SK-N-MC (cell line): ENCODE data around the gene KIF4A.
"Not testable (repeated sequence)": the region's sequence is repeated elsewhere in the genome, so short reads cannot be mapped to it uniquely, and the experiment has no call there.

ENCODE experiments used
- DNase-seq: peaks from one replicate; pipeline ENCODE4 v3.0.0-alpha.2; 2011; ENCODE audit warnings: low read depth, low spot score
- H3K27ac ChIP-seq: fragments of 200-600 bp; sonication (generic); 2 replicates; pipeline ENCODE4 v1.5.1; 2016; ENCODE audit warnings: mixed run types
- H3K36me3 ChIP-seq: fragments of 200-600 bp; sonication (generic); 2 replicates; pipeline ENCODE4 v1.6.1; 2017; ENCODE audit warnings: antibody characterized with exemption, low read length, mixed read lengths; ENCODE audit not compliant: insufficient read depth
- H3K4me3 ChIP-seq: fragments of 200-600 bp; sonication (generic); 2 replicates; pipeline ENCODE4 v1.5.1; 2016
- H3K9ac ChIP-seq: fragments of 200-600 bp; sonication (generic); 2 replicates; pipeline ENCODE4 v1.8.0; 2017; ENCODE audit warnings: mixed run types, mixed read lengths; ENCODE audit not compliant: insufficient read length
- H3K9me3 ChIP-seq: fragments of 200-600 bp; sonication (generic); 2 replicates; pipeline ENCODE4 v1.6.1; 2017; ENCODE audit warnings: low read depth, mild to moderate bottlenecking, antibody characterized with exemption, low read length, moderate library complexity, mixed read lengths
- EZH2 ChIP-seq: fragments of 200-600 bp; sonication (generic); IDR thresholded peaks from one replicate; pipeline ENCODE4 v1.6.1; 2017; ENCODE audit warnings: antibody characterized with exemption
- FOXP2 ChIP-seq: optimal IDR thresholded peaks from 2 replicates; pipeline ENCODE3; 2011; ENCODE audit warnings: mild to moderate bottlenecking, moderate library complexity; ENCODE audit not compliant: insufficient read depth; ENCODE audit errors: extremely low read length, control extremely low read depth
- POLR2AphosphoS5 ChIP-seq: IDR thresholded peaks from 2 replicates; pipeline ENCODE4 v1.6.1; 2012; ENCODE audit warnings: mild to moderate bottlenecking, low read depth, low read length, borderline replicate concordance

Gene KIF4A

DNA sequence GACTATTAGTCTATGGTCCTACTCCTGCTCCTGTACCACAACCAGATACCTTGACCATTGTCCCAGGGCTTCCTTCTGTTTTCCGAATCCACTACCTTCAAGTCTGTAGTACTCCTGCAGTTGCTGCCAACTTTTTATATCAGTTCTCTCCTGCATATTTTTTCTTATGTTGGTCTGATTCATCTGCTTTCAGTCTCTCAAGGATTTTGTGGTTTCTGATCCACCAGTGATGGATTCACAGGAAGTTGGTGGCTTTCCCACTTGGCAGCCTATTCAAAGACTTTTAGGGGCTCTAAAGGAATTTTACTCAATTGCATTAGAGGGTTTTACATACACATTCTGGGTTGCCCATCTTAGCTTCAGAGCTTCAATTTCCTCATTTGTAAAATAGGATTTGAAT lies 23.6 kb downstream of the KIF4A start:
- TF ChIP-seq FOXP2 (no peak), POLR2AphosphoS5 (no peak), EZH2 (no peak)
- Histone ChIP-seq H3K27ac (no peak overlapping the region), H3K9ac (no peak overlapping the region), H3K36me3 (peaks cover 25% of the 10 kb centered on the region), H3K4me3 (no peak overlapping the region), H3K9me3 (no peaks in the 10 kb centered on the region)
- DNase-seq = no peak

DNA sequence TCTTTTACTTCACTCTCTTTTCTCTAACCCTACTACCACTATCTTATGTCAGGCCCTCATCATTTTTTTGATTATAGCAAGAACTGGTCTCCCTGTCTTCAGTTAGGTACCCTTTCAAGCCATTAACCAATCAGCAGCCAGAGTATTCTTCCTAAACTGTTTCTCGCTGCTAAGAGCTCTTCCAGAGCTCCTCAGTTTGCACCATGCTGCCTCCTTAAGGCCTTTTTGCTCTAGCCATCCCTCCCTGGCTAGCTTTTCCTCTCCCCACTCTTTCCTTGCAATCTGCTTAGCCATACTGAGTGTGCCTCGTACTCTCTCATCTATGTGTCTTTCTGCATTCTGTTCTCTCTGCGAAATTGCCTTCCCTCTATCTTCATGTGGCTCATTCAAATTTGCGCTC lies 32.9 kb downstream of the KIF4A start:
- H3K27ac ChIP-seq = no peak overlapping the region
- no peak overlapping the region for H3K9ac ChIP-seq
- H3K9me3 ChIP-seq = no peaks in the 10 kb centered on the region
- TF ChIP-seq EZH2 (no peak), FOXP2 (no peak), POLR2AphosphoS5 (no peak)
- no peak overlapping the region for H3K4me3 ChIP-seq
- no peak for DNase-seq
- peaks cover 3% of the 10 kb centered on the region; the same call in 1 of the 2 replicates for H3K36me3 ChIP-seq

DNA sequence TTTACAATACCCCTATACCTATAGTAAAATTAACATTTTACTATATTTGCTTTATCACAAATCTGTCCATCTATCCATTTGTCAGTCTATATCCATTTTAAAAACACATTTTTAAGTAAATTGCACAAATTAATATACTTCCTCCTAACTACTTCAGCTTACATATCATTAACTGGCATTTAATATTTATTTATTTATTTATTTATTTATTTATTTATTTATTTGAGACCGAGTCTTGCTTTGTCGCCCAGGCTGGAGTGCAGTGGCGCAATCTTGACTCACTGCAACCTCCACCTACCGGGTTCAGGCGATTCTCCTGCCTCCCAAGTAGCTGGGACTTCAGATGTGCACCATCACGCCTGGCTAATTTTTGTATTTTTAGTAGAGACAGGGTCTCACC lies 33.7 kb downstream of the KIF4A start:
- not testable (repeated sequence) for DNase-seq, H3K9ac ChIP-seq, H3K9me3 ChIP-seq, H3K36me3 ChIP-seq, H3K27ac ChIP-seq, H3K4me3 ChIP-seq

DNA sequence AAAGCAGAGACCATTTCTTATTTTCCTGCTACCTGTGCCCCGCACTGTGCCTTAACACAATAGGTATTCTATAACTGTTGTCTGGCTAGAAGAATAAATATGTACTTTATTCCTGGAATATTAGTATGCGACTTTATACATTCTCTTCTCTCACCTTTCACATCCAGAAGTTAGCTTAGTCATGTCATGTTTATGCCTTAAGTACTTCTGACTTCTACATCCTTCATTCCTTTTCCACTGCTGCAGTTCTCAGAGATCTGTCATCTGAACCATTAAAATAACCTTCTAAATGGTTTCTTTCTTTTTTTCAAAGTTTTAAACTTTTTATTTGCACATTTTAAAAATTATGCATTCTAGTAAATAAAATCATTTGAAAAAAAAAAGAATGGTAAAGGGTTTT lies 34.4 kb downstream of the KIF4A start:
- Histone ChIP-seq H3K9me3 (no peaks in the 10 kb centered on the region), H3K27ac (no peak overlapping the region), H3K9ac (no peak overlapping the region), H3K36me3 (peaks cover 4% of the 10 kb centered on the region; the same call in 1 of the 2 replicates), H3K4me3 (no peak overlapping the region)
- no peak for DNase-seq
- TF ChIP-seq POLR2AphosphoS5 (no peak), FOXP2 (no peak), EZH2 (no peak)

DNA sequence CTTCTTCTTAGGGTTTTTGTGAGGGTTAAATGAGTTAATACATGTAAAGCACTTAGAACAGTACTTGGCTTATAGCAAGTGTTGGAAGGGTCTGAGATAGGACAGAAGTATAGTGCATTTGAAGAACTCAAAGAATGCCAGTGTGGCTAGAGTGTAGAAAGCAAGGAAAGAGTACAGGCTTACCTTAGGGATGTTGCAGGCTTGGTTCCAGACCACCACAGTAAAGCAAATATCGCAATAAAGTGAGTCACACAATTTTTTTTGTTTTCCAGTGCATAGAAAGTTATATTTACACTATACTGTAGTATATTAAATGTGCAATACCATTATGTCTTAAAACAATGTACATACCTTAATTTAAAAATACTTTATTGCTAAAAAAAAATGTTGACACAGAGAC lies 41.3 kb downstream of the KIF4A start:
- Histone ChIP-seq H3K36me3 (peaks cover 30% of the 10 kb centered on the region), H3K9ac (no peak overlapping the region), H3K9me3 (no peaks in the 10 kb centered on the region), H3K27ac (no peak overlapping the region), H3K4me3 (no peak overlapping the region)
- DNase-seq = no peak
- TF ChIP-seq FOXP2 (no peak), EZH2 (no peak), POLR2AphosphoS5 (no peak)

DNA sequence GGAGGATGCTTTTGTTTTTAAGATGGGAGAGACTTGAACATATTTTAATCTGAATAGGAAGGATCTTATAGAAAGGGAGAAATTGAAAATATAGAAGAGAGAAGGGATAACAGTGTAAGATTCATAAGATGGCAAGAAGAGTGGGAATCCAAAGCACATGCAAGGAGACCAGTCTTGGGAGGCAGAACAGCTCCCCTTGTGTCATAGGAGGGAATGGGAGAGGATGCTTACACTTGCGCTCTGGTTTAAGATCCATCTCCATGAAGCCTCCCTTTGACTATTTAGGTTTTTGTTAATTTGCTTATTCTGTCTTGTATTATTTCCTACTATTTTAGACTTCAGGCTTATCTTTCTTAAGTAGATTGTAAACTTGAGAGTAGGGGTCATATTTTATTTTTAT lies 42.7 kb downstream of the KIF4A start:
- Histone ChIP-seq H3K9me3 (no peaks in the 10 kb centered on the region), H3K27ac (no peak overlapping the region), H3K36me3 (peaks cover 29% of the 10 kb centered on the region), H3K9ac (no peak overlapping the region), H3K4me3 (no peak overlapping the region)
- TF ChIP-seq POLR2AphosphoS5 = no peak
- TF ChIP-seq EZH2 = no peak
- DNase-seq = no peak

DNA sequence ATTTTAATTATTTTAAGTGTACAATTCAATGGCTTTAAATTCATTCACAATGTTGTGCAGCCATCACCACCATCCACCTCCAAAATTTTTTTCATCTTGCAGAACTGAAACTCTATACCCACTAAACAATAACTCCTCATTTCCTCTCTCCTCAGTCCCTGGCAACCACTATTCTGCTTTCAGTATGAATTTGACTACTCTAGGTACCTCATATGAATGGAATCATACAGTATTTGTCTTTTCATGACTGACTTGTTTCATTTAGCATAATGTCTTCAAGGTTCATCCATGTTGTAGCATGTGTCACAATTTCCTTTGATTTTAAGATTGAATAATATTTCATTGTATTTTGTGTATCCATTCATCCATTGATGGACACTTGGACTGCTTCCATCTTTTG lies 46.9 kb downstream of the KIF4A start:
- no peaks in the 10 kb centered on the region for H3K9me3 ChIP-seq
- no peak for DNase-seq
- no peak overlapping the region for H3K9ac ChIP-seq
- peaks cover 16% of the 10 kb centered on the region; the same call in 1 of the 2 replicates for H3K36me3 ChIP-seq
- no peak overlapping the region for H3K27ac ChIP-seq
- TF ChIP-seq POLR2AphosphoS5 (no peak), EZH2 (no peak), FOXP2 (no peak)
- no peak overlapping the region for H3K4me3 ChIP-seq

DNA sequence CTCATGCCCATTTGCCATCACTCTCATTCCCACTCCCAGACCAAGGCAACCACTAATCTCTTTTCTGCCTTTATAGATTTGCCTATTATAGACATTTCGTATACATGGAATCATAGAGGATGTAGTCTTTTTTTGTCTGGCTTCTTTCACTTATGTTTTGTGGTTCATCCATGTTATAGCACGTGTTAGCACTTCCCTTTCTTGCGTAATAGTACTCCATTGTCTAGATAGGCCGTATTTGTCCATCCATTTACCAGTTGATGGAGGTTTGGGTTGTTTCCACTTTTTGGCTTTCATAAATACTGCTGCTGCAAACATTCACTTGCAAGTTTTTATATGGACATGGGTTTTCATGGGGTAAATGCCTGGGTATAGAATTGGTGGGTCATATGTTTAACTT lies 48.4 kb downstream of the KIF4A start:
- Histone ChIP-seq H3K9ac (no peak overlapping the region), H3K27ac (no peak overlapping the region), H3K4me3 (no peak overlapping the region), H3K36me3 (peaks cover 23% of the 10 kb centered on the region; the same call in 1 of the 2 replicates), H3K9me3 (no peaks in the 10 kb centered on the region)
- DNase-seq = no peak
- no peak for TF ChIP-seq EZH2
- no peak for TF ChIP-seq FOXP2
- TF ChIP-seq POLR2AphosphoS5 = no peak

DNA sequence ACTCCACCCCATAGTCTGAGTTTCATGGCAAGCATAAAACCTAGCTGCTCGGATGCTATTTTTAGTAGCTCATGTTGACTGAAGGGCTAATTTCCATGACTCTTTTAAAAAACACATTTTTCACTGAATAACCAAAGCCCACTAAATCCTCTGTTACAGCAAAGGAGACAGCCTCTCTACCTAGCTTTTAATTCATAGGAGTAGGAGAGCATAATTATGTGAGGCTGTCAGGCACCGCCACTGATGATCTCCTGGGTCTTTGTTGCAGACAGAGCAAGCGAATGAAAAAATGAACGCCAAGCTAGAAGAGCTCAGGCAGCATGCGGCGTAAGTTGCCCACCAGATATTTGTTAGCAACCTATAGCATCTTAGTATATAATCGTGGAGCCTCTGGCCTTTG lies 53.5 kb downstream of the KIF4A start:
- no peak for TF ChIP-seq POLR2AphosphoS5
- no peak for TF ChIP-seq FOXP2
- no peak for TF ChIP-seq EZH2
- Histone ChIP-seq H3K27ac (no peak overlapping the region), H3K4me3 (no peak overlapping the region), H3K36me3 (peaks cover 25% of the 10 kb centered on the region; the same call in 1 of the 2 replicates), H3K9me3 (no peaks in the 10 kb centered on the region), H3K9ac (no peak overlapping the region)
- DNase-seq = no peak
